ENCODE data around the gene OSBPL1A. TPM values are rescaled to one million over a fixed set of nuclear protein-coding genes. Genes with fewer than 3 reads are reported as not detected.

The OSBPL1A gene
- total and polyA plus RNA-seq, 2 of the 8 experiments (the other 6 are each of a cell fraction or from before 2014, with no cell fraction given) = 53.2 to 74.9 TPM

- TF ChIP-seq HDAC2 (IDR thresholded peaks at IDR 0.05; ENCODE audit: borderline replicate concordance in 1 of 2, low read depth in 2 of 2, low read length in 2 of 2) = no peak
- no peak for TF ChIP-seq NANOG (IDR thresholded peaks at IDR 0.05; ENCODE audit: insufficient read depth, low read depth, low read length, poor library complexity, severe bottlenecking)
- TF ChIP-seq YY1 (IDR thresholded peaks at IDR 0.05; ENCODE audit: low read depth, low read length) = no peak
- TF ChIP-seq KDM1A (IDR thresholded peaks at IDR 0.05; ENCODE audit: borderline replicate concordance, low read length) = no peak
Measured at GRCh38 chr18:24201699-24202687, 195.6 kb downstream of the OSBPL1A start (continued).
